CD4-positive, alpha-beta T cell (primary cell): ENCODE measurements around the gene ADAMTS20. TPM values are rescaled to one million over a fixed set of nuclear protein-coding genes. Genes with fewer than 3 reads are reported as not detected.

Experiments
- ATAC-seq: fragments of 200-7000 bp; cut with Tn5 transposase; one replicate; pipeline ENCODE4 v1.10.0; 2022; ENCODE audit warnings: mild to moderate bottlenecking; ENCODE audit not compliant: poor library complexity
- CTCF ChIA-PET: fragments of 350-600 bp; sonication (Branson Sonifier 250); formaldehyde crosslinking; loops from one replicate; lab custom pipeline; 2021; ENCODE audit warnings: antibody characterized with exemption, inconsistent platforms; lab: Charles Lee
- POLR2A ChIA-PET: fragments of 350-600 bp; sonication (Branson Sonifier 250); formaldehyde crosslinking; loops from one replicate; lab custom pipeline; 2021; ENCODE audit warnings: antibody characterized with exemption, inconsistent platforms; lab: Charles Lee
- DNase-seq, 14 experiments: peaks; one replicate each; pipeline ENCODE4 v3.0.0-alpha.2; 2013 to 2020; ENCODE audit warnings: mixed read lengths in 2 of 14
- H3K27ac ChIP-seq, 2 donors: one replicate each; pipeline versions ENCODE4 v1.5.1 to v1.7.0; 2013; ENCODE audit warnings: low read length in 2 of 2, low read depth in 1 of 2, mild to moderate bottlenecking in 1 of 2
- H3K27me3 ChIP-seq, 2 experiments: 1 replicate in 1 of 2; 2 replicates in 1 of 2; pipeline versions ENCODE4 v1.6.1 to v1.7.0; 2013; ENCODE audit warnings: low read length in 2 of 2, control low read depth in 1 of 2, mild to moderate bottlenecking in 1 of 2, moderate library complexity in 1 of 2; ENCODE audit not compliant: insufficient read depth in 2 of 2, control insufficient read depth in 1 of 2
- H3K36me3 ChIP-seq: one replicate; pipeline ENCODE4 v1.6.1; 2013; ENCODE audit warnings: low read length, control low read depth; ENCODE audit not compliant: insufficient read depth
- H3K4me1 ChIP-seq: one replicate; pipeline ENCODE4 v1.6.1; 2013; ENCODE audit warnings: low read length, control low read depth; ENCODE audit not compliant: insufficient read depth
- H3K4me3 ChIP-seq: one replicate; pipeline ENCODE4 v1.5.1; 2013; ENCODE audit warnings: mild to moderate bottlenecking, low read length, moderate library complexity
- H3K9me3 ChIP-seq, 2 experiments: 1 replicate in 1 of 2; 2 replicates in 1 of 2; pipeline versions ENCODE4 v1.6.1 to v1.7.0; 2013; ENCODE audit warnings: low read length in 2 of 2, mild to moderate bottlenecking in 2 of 2, control low read depth in 1 of 2, moderate library complexity in 1 of 2; ENCODE audit not compliant: control insufficient read depth in 1 of 2, insufficient read depth in 1 of 2
- H3K27ac Mint-ChIP-seq: one replicate; pipeline ENCODE4 v1.8.0; 2020; ENCODE audit warnings: mixed read lengths
- H3K27me3 Mint-ChIP-seq: one replicate; pipeline ENCODE4 v1.8.0; 2021; ENCODE audit warnings: mixed read lengths
- H3K36me3 Mint-ChIP-seq: one replicate; pipeline ENCODE4 v1.8.0; 2021; ENCODE audit warnings: low read depth, mixed read lengths
- H3K4me1 Mint-ChIP-seq: one replicate; pipeline ENCODE4 v1.8.0; 2021; ENCODE audit warnings: low read depth, mixed read lengths
- H3K4me3 Mint-ChIP-seq: one replicate; pipeline ENCODE4 v1.8.0; 2020; ENCODE audit warnings: mild to moderate bottlenecking, mixed read lengths
- H3K9me3 Mint-ChIP-seq: one replicate; pipeline ENCODE4 v1.8.0; 2020; ENCODE audit warnings: mixed read lengths
- CTCF ChIP-seq: fragments of 200-600 bp; IDR thresholded peaks from one replicate; pipeline ENCODE4 v1.8.0; 2022; ENCODE audit warnings: antibody characterized with exemption, mild to moderate bottlenecking
- intact Hi-C, 2 experiments: fragments of 100-400 bp; cut with DNase I in 1 of 2; cut with micrococcal nuclease in 1 of 2; formaldehyde crosslinking; loops; one replicate each; pipeline versions ENCODE4 v1.15.1 to v1.9.0; 2023 to 2025; cut with DNase I, micrococcal nuclease
- total RNA-seq, 174 experiments: library from RNA in 2 of 174; stranded (reverse) in 2 of 174; gene quantifications; one replicate each; pipeline ENCODE4 v1.2.3 and lab custom pipeline; 2021 to 2026

Gene ADAMTS20
- total RNA-seq, 2 experiments from 2014 or later = not detected

GRCh38 chr12:43590307-43590706 is 38.3 kb upstream of the ADAMTS20 start:
- intact Hi-C loops = no loop called here
- Mint-ChIP-seq H3K9me3 (no peaks in the 10 kb centered on the region), H3K4me3 (no peak overlapping the region), H3K27me3 (no peaks in the 10 kb centered on the region), H3K4me1 (no peaks in the 10 kb centered on the region), H3K27ac (no peak overlapping the region), H3K36me3 (no peaks in the 10 kb centered on the region)
- ATAC-seq = no peak
- ChIA-PET CTCF (no interaction called here), POLR2A (no interaction called here)
- Histone ChIP-seq H3K9me3 (no peaks in the 10 kb centered on the region), H3K36me3 (no peaks in the 10 kb centered on the region), H3K27me3 (no peaks in the 10 kb centered on the region), H3K4me3 (no peak overlapping the region), H3K4me1 (no peaks in the 10 kb centered on the region), H3K27ac (no peak overlapping the region)
- DNase-seq = no peak
- no peak for TF ChIP-seq CTCF

GRCh38 chr12:43586646-43587245 is 34.7 kb upstream of the ADAMTS20 start:
- Mint-ChIP-seq H3K27me3 (peaks cover 6% of the 10 kb centered on the region), H3K36me3 (no peaks in the 10 kb centered on the region), H3K4me1 (no peaks in the 10 kb centered on the region), H3K9me3 (no peaks in the 10 kb centered on the region), H3K4me3 (no peak overlapping the region), H3K27ac (no peak overlapping the region)
- CTCF ChIA-PET = no interaction called here
- H3K4me1 ChIP-seq = no peaks in the 10 kb centered on the region
- no peaks in the 10 kb centered on the region for H3K9me3 ChIP-seq
- no peak for DNase-seq
- no peak for TF ChIP-seq CTCF
- intact Hi-C loops = no loop called here
- POLR2A ChIA-PET = no interaction called here
- ATAC-seq = no peak
- H3K27ac ChIP-seq = no peak overlapping the region
- no peaks in the 10 kb centered on the region for H3K27me3 ChIP-seq
- H3K4me3 ChIP-seq = no peak overlapping the region
- no peaks in the 10 kb centered on the region for H3K36me3 ChIP-seq

- H3K36me3 Mint-ChIP-seq = no peaks in the 10 kb centered on the region
- no peaks in the 10 kb centered on the region for H3K36me3 ChIP-seq
- H3K4me1 ChIP-seq = no peaks in the 10 kb centered on the region
- CTCF ChIA-PET = no interaction called here
- no peak overlapping the region for H3K27ac Mint-ChIP-seq
- H3K27me3 Mint-ChIP-seq = peaks cover 10% of the 10 kb centered on the region
- H3K27me3 ChIP-seq = no peaks in the 10 kb centered on the region
- H3K9me3 ChIP-seq = no peaks in the 10 kb centered on the region
- no peaks in the 10 kb centered on the region for H3K4me1 Mint-ChIP-seq
- H3K4me3 Mint-ChIP-seq = no peak overlapping the region
- H3K9me3 Mint-ChIP-seq = no peaks in the 10 kb centered on the region
- no peak overlapping the region for H3K27ac ChIP-seq
- DNase-seq (no peak), ATAC-seq (no peak)
- no peak for TF ChIP-seq CTCF
- intact Hi-C loops = no loop called here
- H3K4me3 ChIP-seq = no peak overlapping the region
- POLR2A ChIA-PET = no interaction called here
These were observed 33.7 kb upstream of the ADAMTS20 start for GRCh38 chr12:43585676-43586075.
